Stimulated activated CD4-positive, alpha-beta T cell treated with anti-CD3 and anti-CD28 coated beads, TNF-alpha, amount 100 ng/mL, for 1 hour (primary cell): ENCODE measurements around the gene BLMH.

Experiments used
- DNase-seq, 3 donors: peaks; one replicate each; pipeline ENCODE4 v3.0.0-alpha.2; 2020; ENCODE audit warnings: low read depth in 3 of 3, low spot score in 1 of 3

The BLMH gene

GRCh38 chr17:30251931-30252330 is 39.8 kb downstream of the BLMH start:
- DNase-seq = no peak

- no peak for DNase-seq
These were observed 42.3 kb downstream of the BLMH start for GRCh38 chr17:30249460-30249859.

GRCh38 chr17:30248786-30249185 is 43.0 kb downstream of the BLMH start:
- no peak for DNase-seq

GRCh38 chr17:30246460-30246859 is 45.3 kb downstream of the BLMH start:
- no peak for DNase-seq

- DNase-seq = no peak
These were observed 46.8 kb downstream of the BLMH start for GRCh38 chr17:30244853-30245385.

- no peak for DNase-seq
These were observed 48.2 kb downstream of the BLMH start for GRCh38 chr17:30243568-30243967.

- no peak for DNase-seq
These were observed 48.7 kb downstream of the BLMH start for GRCh38 chr17:30243002-30243401.

GRCh38 chr17:30241051-30241450 is 50.7 kb downstream of the BLMH start:
- no peak for DNase-seq

GRCh38 chr17:30240177-30240576 is 51.6 kb downstream of the BLMH start:
- no peak for DNase-seq

GRCh38 chr17:30239089-30239462 is 52.7 kb downstream of the BLMH start:
- DNase-seq = no peak

- DNase-seq = no peak
These were observed 53.2 kb downstream of the BLMH start for GRCh38 chr17:30238387-30239088.

GRCh38 chr17:30238003-30238344 is 53.8 kb downstream of the BLMH start:
- DNase-seq = no peak

- no peak for DNase-seq
These were observed 54.3 kb downstream of the BLMH start for GRCh38 chr17:30237296-30238002.

GRCh38 chr17:30236766-30237165 is 55.0 kb downstream of the BLMH start:
- DNase-seq = no peak

- DNase-seq = no peak
These were observed 55.5 kb downstream of the BLMH start for GRCh38 chr17:30236297-30236624.

GRCh38 chr17:30235386-30236296 is 56.1 kb downstream of the BLMH start, which contains the start of gene SLC6A4:
Gene SLC6A4 (minus strand): TSS chr17:30235697. CDS start chr17:30221958, 13,739 bp downstream.
- no peak for DNase-seq

GRCh38 chr17:30234964-30235363 is 56.8 kb downstream of the BLMH start:
- no peak for DNase-seq

- DNase-seq = no peak
These were observed 57.4 kb downstream of the BLMH start for GRCh38 chr17:30234296-30234695.

- no peak for DNase-seq
These were observed 58.8 kb downstream of the BLMH start for GRCh38 chr17:30232824-30233427.

- no peak for DNase-seq
These were observed 59.5 kb downstream of the BLMH start for GRCh38 chr17:30232015-30232823.
